ENCODE results near the gene TSPAN9. TPM values are rescaled to one million over a fixed set of nuclear protein-coding genes. Genes with fewer than 3 reads are reported as not detected.

The TSPAN9 gene
- total and polyA plus RNA-seq, 2 experiments from 2014 or later = 6.0 to 31.5 TPM

DNA sequence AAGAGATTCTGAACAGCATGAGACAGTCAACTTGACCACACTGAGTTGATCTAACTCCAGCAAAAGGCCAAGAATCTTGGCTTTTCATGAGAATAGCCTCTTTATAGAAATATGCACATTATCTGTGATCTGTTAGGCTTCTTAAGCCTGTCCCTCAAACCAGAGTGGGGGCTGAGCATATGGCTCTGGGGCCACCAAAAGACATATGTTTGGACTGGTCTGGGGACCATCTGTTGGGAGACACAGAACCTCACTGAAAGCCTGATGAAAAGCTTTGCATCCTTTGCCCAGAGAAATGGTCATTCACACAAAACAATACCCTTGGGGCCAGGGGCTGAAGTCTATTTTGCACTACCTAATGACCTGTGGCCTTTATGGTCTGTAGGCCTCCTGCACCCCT lies 248.6 kb downstream of the TSPAN9 start:
- Mint-ChIP-seq H3K27me3 (ENCODE audit: insufficient read depth, low read depth, poor library complexity) (peaks cover 7% of the 10 kb centered on the region), H3K4me1 (peaks cover 14% of the 10 kb centered on the region), H3K4me3 (no peak overlapping the region), H3K27ac (no peak overlapping the region), H3K36me3 (ENCODE audit: low read depth) (no peaks in the 10 kb centered on the region), H3K9me3 (no peaks in the 10 kb centered on the region)
- H3F3A ChIP-seq (replicated peaks; ENCODE audit: low read depth) = no peaks in the 10 kb centered on the region
- no peaks in the 10 kb centered on the region for H3K9me2 ChIP-seq (ENCODE audit: insufficient read depth)
- H3K79me2 ChIP-seq (replicated peaks; ENCODE audit: insufficient read depth) = no peaks in the 10 kb centered on the region
- TF ChIP-seq, protein P1, sequence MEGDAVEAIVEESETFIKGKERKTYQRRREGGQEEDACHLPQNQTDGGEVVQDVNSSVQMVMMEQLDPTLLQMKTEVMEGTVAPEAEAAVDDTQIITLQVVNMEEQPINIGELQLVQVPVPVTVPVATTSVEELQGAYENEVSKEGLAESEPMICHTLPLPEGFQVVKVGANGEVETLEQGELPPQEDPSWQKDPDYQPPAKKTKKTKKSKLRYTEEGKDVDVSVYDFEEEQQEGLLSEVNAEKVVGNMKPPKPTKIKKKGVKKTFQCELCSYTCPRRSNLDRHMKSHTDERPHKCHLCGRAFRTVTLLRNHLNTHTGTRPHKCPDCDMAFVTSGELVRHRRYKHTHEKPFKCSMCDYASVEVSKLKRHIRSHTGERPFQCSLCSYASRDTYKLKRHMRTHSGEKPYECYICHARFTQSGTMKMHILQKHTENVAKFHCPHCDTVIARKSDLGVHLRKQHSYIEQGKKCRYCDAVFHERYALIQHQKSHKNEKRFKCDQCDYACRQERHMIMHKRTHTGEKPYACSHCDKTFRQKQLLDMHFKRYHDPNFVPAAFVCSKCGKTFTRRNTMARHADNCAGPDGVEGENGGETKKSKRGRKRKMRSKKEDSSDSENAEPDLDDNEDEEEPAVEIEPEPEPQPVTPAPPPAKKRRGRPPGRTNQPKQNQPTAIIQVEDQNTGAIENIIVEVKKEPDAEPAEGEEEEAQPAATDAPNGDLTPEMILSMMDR (conservative IDR thresholded peaks at IDR 0.05; ENCODE audit: low read depth in 2 of 2) = no peak
- TF ChIP-seq, protein P2, sequence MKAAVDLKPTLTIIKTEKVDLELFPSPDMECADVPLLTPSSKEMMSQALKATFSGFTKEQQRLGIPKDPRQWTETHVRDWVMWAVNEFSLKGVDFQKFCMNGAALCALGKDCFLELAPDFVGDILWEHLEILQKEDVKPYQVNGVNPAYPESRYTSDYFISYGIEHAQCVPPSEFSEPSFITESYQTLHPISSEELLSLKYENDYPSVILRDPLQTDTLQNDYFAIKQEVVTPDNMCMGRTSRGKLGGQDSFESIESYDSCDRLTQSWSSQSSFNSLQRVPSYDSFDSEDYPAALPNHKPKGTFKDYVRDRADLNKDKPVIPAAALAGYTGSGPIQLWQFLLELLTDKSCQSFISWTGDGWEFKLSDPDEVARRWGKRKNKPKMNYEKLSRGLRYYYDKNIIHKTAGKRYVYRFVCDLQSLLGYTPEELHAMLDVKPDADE (IDR thresholded peaks at IDR 0.05) = no peak
- no peak for TF ChIP-seq CREB1 (CRISPR knock-in tag; IDR thresholded peaks at IDR 0.05; ENCODE audit: low read depth)
- no peak for TF ChIP-seq EZH2 (IDR thresholded peaks at IDR 0.05; ENCODE audit: low read depth, unreplicated experiment)
- no peak for TF ChIP-seq STAT1 (IDR thresholded peaks at IDR 0.05; ENCODE audit: unreplicated experiment)
- TF ChIP-seq NANOG (IDR thresholded peaks at IDR 0.05; ENCODE audit: borderline replicate concordance) = no peak
- TF ChIP-seq ZNF114 (CRISPR knock-in tag; IDR thresholded peaks at IDR 0.05) = no peak
- no peak for TF ChIP-seq ZNF331 (CRISPR knock-in tag; IDR thresholded peaks at IDR 0.05; ENCODE audit: low read depth)
- no peak for TF ChIP-seq JUNB (IDR thresholded peaks at IDR 0.05; ENCODE audit: unreplicated experiment)
- TF ChIP-seq, protein P3, sequence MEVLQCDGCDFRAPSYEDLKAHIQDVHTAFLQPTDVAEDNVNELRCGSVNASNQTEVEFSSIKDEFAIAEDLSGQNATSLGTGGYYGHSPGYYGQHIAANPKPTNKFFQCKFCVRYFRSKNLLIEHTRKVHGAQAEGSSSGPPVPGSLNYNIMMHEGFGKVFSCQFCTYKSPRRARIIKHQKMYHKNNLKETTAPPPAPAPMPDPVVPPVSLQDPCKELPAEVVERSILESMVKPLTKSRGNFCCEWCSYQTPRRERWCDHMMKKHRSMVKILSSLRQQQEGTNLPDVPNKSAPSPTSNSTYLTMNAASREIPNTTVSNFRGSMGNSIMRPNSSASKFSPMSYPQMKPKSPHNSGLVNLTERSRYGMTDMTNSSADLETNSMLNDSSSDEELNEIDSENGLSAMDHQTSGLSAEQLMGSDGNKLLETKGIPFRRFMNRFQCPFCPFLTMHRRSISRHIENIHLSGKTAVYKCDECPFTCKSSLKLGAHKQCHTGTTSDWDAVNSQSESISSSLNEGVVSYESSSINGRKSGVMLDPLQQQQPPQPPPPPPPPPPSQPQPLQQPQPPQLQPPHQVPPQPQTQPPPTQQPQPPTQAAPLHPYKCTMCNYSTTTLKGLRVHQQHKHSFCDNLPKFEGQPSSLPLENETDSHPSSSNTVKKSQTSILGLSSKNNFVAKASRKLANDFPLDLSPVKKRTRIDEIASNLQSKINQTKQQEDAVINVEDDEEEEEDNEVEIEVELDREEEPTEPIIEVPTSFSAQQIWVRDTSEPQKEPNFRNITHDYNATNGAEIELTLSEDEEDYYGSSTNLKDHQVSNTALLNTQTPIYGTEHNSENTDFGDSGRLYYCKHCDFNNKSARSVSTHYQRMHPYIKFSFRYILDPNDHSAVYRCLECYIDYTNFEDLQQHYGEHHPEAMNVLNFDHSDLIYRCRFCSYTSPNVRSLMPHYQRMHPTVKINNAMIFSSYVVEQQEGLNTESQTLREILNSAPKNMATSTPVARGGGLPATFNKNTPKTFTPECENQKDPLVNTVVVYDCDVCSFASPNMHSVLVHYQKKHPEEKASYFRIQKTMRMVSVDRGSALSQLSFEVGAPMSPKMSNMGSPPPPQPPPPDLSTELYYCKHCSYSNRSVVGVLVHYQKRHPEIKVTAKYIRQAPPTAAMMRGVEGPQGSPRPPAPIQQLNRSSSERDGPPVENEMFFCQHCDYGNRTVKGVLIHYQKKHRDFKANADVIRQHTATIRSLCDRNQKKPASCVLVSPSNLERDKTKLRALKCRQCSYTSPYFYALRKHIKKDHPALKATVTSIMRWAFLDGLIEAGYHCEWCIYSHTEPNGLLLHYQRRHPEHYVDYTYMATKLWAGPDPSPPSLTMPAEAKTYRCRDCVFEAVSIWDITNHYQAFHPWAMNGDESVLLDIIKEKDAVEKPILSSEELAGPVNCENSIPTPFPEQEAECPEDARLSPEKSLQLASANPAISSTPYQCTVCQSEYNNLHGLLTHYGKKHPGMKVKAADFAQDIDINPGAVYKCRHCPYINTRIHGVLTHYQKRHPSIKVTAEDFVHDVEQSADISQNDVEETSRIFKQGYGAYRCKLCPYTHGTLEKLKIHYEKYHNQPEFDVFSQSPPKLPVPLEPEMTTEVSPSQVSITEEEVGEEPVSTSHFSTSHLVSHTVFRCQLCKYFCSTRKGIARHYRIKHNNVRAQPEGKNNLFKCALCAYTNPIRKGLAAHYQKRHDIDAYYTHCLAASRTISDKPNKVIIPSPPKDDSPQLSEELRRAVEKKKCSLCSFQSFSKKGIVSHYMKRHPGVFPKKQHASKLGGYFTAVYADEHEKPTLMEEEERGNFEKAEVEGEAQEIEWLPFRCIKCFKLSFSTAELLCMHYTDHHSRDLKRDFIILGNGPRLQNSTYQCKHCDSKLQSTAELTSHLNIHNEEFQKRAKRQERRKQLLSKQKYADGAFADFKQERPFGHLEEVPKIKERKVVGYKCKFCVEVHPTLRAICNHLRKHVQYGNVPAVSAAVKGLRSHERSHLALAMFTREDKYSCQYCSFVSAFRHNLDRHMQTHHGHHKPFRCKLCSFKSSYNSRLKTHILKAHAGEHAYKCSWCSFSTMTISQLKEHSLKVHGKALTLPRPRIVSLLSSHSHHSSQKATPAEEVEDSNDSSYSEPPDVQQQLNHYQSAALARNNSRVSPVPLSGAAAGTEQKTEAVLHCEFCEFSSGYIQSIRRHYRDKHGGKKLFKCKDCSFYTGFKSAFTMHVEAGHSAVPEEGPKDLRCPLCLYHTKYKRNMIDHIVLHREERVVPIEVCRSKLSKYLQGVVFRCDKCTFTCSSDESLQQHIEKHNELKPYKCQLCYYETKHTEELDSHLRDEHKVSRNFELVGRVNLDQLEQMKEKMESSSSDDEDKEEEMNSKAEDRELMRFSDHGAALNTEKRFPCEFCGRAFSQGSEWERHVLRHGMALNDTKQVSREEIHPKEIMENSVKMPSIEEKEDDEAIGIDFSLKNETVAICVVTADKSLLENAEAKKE (CRISPR knock-in tag; IDR thresholded peaks at IDR 0.05) = no peak
- TF ChIP-seq EZH2phosphoT487 (IDR thresholded peaks at IDR 0.05; ENCODE audit: unreplicated experiment) = no peak
- no peak overlapping the region for H3K4me3 ChIP-seq
- H3K4me2 ChIP-seq = no peak overlapping the region
- no peak overlapping the region for H2AFZ ChIP-seq
- H4K20me1 ChIP-seq (replicated peaks; ENCODE audit: insufficient read depth) = no peaks in the 10 kb centered on the region
- 0 out of 2 replicates have a peak, but pooled peaks cover 7% of the 10 kb centered on the region for H3K4me1 ChIP-seq (ENCODE audit: insufficient read depth)
- no peak overlapping the region for H3K27ac ChIP-seq (ENCODE audit: low read depth)
- DNase-seq (ENCODE audit: low spot score) (no peak), ATAC-seq (no peak)
- H3K27me3 ChIP-seq (ENCODE audit: insufficient read depth) = no peaks in the 10 kb centered on the region
- no peaks in the 10 kb centered on the region for H3K36me3 ChIP-seq (ENCODE audit: insufficient read depth)
